ES-I3 (cell line): Measurements from ENCODE around the gene CGRRF1.

Experiments
- H3K36me3 ChIP-seq: 2 replicates; pipeline ENCODE4 v1.6.1; 2013; ENCODE audit warnings: mild to moderate bottlenecking, low read length, control low read depth, moderate library complexity; ENCODE audit not compliant: insufficient read depth
- H3K4me1 ChIP-seq: 2 replicates; pipeline ENCODE4 v1.6.1; 2013; ENCODE audit warnings: mild to moderate bottlenecking, control low read depth, low read length; ENCODE audit not compliant: insufficient read depth
- H3K9ac ChIP-seq: 2 replicates; pipeline ENCODE4 v1.6.1; 2013; ENCODE audit warnings: low read depth, mild to moderate bottlenecking, low read length, moderate library complexity
- H3K9me3 ChIP-seq: 2 replicates; pipeline ENCODE4 v1.6.1; 2013; ENCODE audit warnings: mild to moderate bottlenecking, low read length, moderate library complexity; ENCODE audit not compliant: control insufficient read depth, insufficient read depth

Gene CGRRF1

GRCh38 chr14:54567639-54568561, 58.2 kb downstream of the CGRRF1 start:
- H3K4me1 ChIP-seq = peaks cover 12% of the 10 kb centered on the region
- H3K9ac ChIP-seq = peak overlapping the region; percentile 93
- no peaks in the 10 kb centered on the region for H3K36me3 ChIP-seq
- no peaks in the 10 kb centered on the region for H3K9me3 ChIP-seq

- peak overlapping the region; percentile 47; the same call in 1 of the 2 replicates for H3K9ac ChIP-seq
- no peaks in the 10 kb centered on the region for H3K36me3 ChIP-seq
Measured at GRCh38 chr14:54568821-54569595, 59.3 kb downstream of the CGRRF1 start.

GRCh38 chr14:54570047-54570446, 60.3 kb downstream of the CGRRF1 start:
- H3K4me1 ChIP-seq = peaks cover 17% of the 10 kb centered on the region
- H3K9me3 ChIP-seq = no peaks in the 10 kb centered on the region
- no peaks in the 10 kb centered on the region for H3K36me3 ChIP-seq
- H3K9ac ChIP-seq = no peak overlapping the region

More at GRCh38 chr14:54568821-54569595, 59.3 kb downstream of the CGRRF1 start:
- no peaks in the 10 kb centered on the region for H3K9me3 ChIP-seq
- peaks cover 12% of the 10 kb centered on the region for H3K4me1 ChIP-seq

- H3K36me3 ChIP-seq = no peaks in the 10 kb centered on the region
Measured at GRCh38 chr14:54570631-54571415, 61.1 kb downstream of the CGRRF1 start.

GRCh38 chr14:54572316-54572715, 62.6 kb downstream of the CGRRF1 start:
- H3K4me1 ChIP-seq = peaks cover 17% of the 10 kb centered on the region
- no peaks in the 10 kb centered on the region for H3K9me3 ChIP-seq
- H3K36me3 ChIP-seq = no peaks in the 10 kb centered on the region
- no peak overlapping the region for H3K9ac ChIP-seq

More at GRCh38 chr14:54570631-54571415, 61.1 kb downstream of the CGRRF1 start:
- Histone ChIP-seq H3K4me1 (peaks cover 17% of the 10 kb centered on the region), H3K9ac (no peak overlapping the region), H3K9me3 (no peaks in the 10 kb centered on the region)

- Histone ChIP-seq H3K36me3 (no peaks in the 10 kb centered on the region), H3K9ac (no peak overlapping the region)
Measured at GRCh38 chr14:54574528-54574927, 64.8 kb downstream of the CGRRF1 start.

GRCh38 chr14:54577494-54577893, 67.8 kb downstream of the CGRRF1 start:
- Histone ChIP-seq H3K36me3 (no peaks in the 10 kb centered on the region), H3K4me1 (0 out of 2 replicates have a peak, but pooled peaks cover 5% of the 10 kb centered on the region), H3K9ac (no peak overlapping the region), H3K9me3 (no peaks in the 10 kb centered on the region)

More at GRCh38 chr14:54574528-54574927, 64.8 kb downstream of the CGRRF1 start:
- Histone ChIP-seq H3K4me1 (peaks cover 11% of the 10 kb centered on the region), H3K9me3 (no peaks in the 10 kb centered on the region)

- H3K36me3 ChIP-seq = no peaks in the 10 kb centered on the region
Measured at GRCh38 chr14:54577977-54578376, 68.3 kb downstream of the CGRRF1 start.

GRCh38 chr14:54579621-54580020, 69.9 kb downstream of the CGRRF1 start:
- H3K9ac ChIP-seq = no peak overlapping the region
- H3K36me3 ChIP-seq = no peaks in the 10 kb centered on the region
- H3K9me3 ChIP-seq = no peaks in the 10 kb centered on the region
- no peaks in the 10 kb centered on the region for H3K4me1 ChIP-seq

More at GRCh38 chr14:54577977-54578376, 68.3 kb downstream of the CGRRF1 start:
- no peaks in the 10 kb centered on the region for H3K9me3 ChIP-seq
- no peak overlapping the region for H3K9ac ChIP-seq
- 0 out of 2 replicates have a peak, but pooled peaks cover 5% of the 10 kb centered on the region for H3K4me1 ChIP-seq

- H3K4me1 ChIP-seq = no peaks in the 10 kb centered on the region
- H3K36me3 ChIP-seq = no peaks in the 10 kb centered on the region
- no peak overlapping the region for H3K9ac ChIP-seq
- H3K9me3 ChIP-seq = no peaks in the 10 kb centered on the region
Measured at GRCh38 chr14:54580933-54581332, 71.2 kb downstream of the CGRRF1 start.

GRCh38 chr14:54582334-54582733, 72.6 kb downstream of the CGRRF1 start:
- Histone ChIP-seq H3K9me3 (no peaks in the 10 kb centered on the region), H3K36me3 (no peaks in the 10 kb centered on the region), H3K9ac (no peak overlapping the region), H3K4me1 (no peaks in the 10 kb centered on the region)

GRCh38 chr14:54584097-54584496, 74.4 kb downstream of the CGRRF1 start:
- no peaks in the 10 kb centered on the region for H3K36me3 ChIP-seq
- no peaks in the 10 kb centered on the region for H3K4me1 ChIP-seq
- no peak overlapping the region for H3K9ac ChIP-seq
- H3K9me3 ChIP-seq = no peaks in the 10 kb centered on the region

GRCh38 chr14:54585214-54585613, 75.5 kb downstream of the CGRRF1 start:
- Histone ChIP-seq H3K9ac (no peak overlapping the region), H3K4me1 (no peaks in the 10 kb centered on the region), H3K36me3 (no peaks in the 10 kb centered on the region), H3K9me3 (no peaks in the 10 kb centered on the region)
